Esophagus (tissue), 2 donors: ENCODE data around the gene SUMF2. TPM values are rescaled to one million over a fixed set of nuclear protein-coding genes. Genes with fewer than 3 reads are reported as not detected.

Experiments used
- H3K27ac ChIP-seq, 2 donors: one replicate each; pipeline ENCODE4 v1.5.1; 2013; ENCODE audit warnings: low read depth in 2 of 2, mild to moderate bottlenecking in 2 of 2, inconsistent platforms in 1 of 2, low read length in 1 of 2, moderate library complexity in 1 of 2
- H3K27me3 ChIP-seq, 2 donors: one replicate each; pipeline ENCODE4 v1.6.1; 2013; ENCODE audit warnings: low read length in 2 of 2, control low read depth in 1 of 2, mild to moderate bottlenecking in 1 of 2; ENCODE audit not compliant: insufficient read depth in 2 of 2, control insufficient read depth in 1 of 2
- H3K36me3 ChIP-seq, 2 donors: one replicate each; pipeline ENCODE4 v1.6.1; 2013; ENCODE audit warnings: low read length in 1 of 2; ENCODE audit not compliant: control insufficient read depth in 2 of 2, insufficient read depth in 2 of 2
- H3K4me1 ChIP-seq, 2 donors: one replicate each; pipeline ENCODE4 v1.6.1; 2013; ENCODE audit warnings: low read length in 1 of 2; ENCODE audit not compliant: control insufficient read depth in 2 of 2, insufficient read depth in 2 of 2
- H3K4me3 ChIP-seq, 2 donors: one replicate each; pipeline ENCODE4 v1.5.1; 2013; ENCODE audit warnings: low read length in 2 of 2, mild to moderate bottlenecking in 2 of 2, low read depth in 1 of 2, moderate library complexity in 1 of 2
- H3K9me3 ChIP-seq, 2 donors: one replicate each; pipeline ENCODE4 v1.6.1; 2013; ENCODE audit warnings: mild to moderate bottlenecking in 2 of 2, low read depth in 1 of 2, low read length in 1 of 2, moderate library complexity in 1 of 2; ENCODE audit not compliant: control insufficient read depth in 2 of 2, insufficient read depth in 1 of 2
- WGBS, 2 donors: extraction: QIAGEN DNeasy Blood & Tissue Kit; methylation state at CpG; one replicate each; pipeline ENCODE4 v1.1.7; 2013; 5-methylcytosine and 5-hydroxymethylcytosine counted together
- polyA plus RNA-seq, 2 donors: library from polyadenylated mRNA; stranded (reverse); fragments of 200-250 nt; gene quantifications; one replicate each; pipeline ENCODE4 v1.2.3, GENCODE V29; 2013
- donor health status: healthy with polysubstance abuse.
- donor health status: Bipolar disorder and iron deficiency.

Gene SUMF2
- polyA plus RNA-seq, 2 donors, result 43.3 to 64.1 TPM

GRCh38 chr7:56121440-56121839 lies 57.4 kb downstream of the SUMF2 start:
- H3K36me3 ChIP-seq, result no peaks in the 10 kb centered on the region
- peaks cover 0 to 2% of the 10 kb centered on the region in 2 donors for H3K4me1 ChIP-seq
- no peaks in the 10 kb centered on the region for H3K27me3 ChIP-seq
- H3K4me3 ChIP-seq, result no peak overlapping the region
- H3K27ac ChIP-seq, result no peak overlapping the region
- H3K9me3 ChIP-seq, result no peaks in the 10 kb centered on the region
- WGBS, 2 donors, result 87 to 90% methylated on average over 6 of the region's 6 CpGs

- Histone ChIP-seq H3K27ac (no peak overlapping the region), H3K4me3 (no peak overlapping the region), H3K27me3 (no peaks in the 10 kb centered on the region), H3K4me1 (peaks cover 0 to 2% of the 10 kb centered on the region in 2 donors), H3K9me3 (no peaks in the 10 kb centered on the region), H3K36me3 (no peaks in the 10 kb centered on the region)
- WGBS, 2 donors, result 70 to 75% methylated on average over 6 of the region's 6 CpGs
Observed at GRCh38 chr7:56124981-56125380, 60.9 kb downstream of the SUMF2 start.

DNA sequence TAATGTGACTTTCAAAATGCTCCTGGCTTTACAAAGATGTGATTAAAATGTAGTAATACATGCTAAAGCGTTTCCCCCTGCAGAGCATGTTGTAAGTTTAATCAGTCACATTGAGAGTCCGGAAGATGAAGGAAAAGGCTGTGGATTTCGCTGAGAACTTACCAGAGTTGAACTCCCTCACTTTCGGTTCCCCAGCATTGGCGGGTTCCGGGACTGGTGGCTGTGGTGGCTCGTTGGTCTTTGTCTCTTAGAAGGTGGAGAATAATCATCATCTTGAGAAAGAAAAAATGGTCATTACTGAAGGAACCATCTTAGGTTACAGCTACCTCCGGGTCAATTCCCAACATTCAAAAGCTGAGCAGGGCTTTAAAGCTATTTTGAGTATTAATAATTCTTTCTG lies 61.7 kb downstream of the SUMF2 start:
- H3K27me3 ChIP-seq, result no peaks in the 10 kb centered on the region
- peaks cover 0 to 2% of the 10 kb centered on the region in 2 donors for H3K4me1 ChIP-seq
- no peak overlapping the region for H3K27ac ChIP-seq
- H3K4me3 ChIP-seq, result no peak overlapping the region
- 65 to 67% methylated on average over 8 of the region's 8 CpGs for WGBS, 2 donors
- no peaks in the 10 kb centered on the region for H3K36me3 ChIP-seq
- no peaks in the 10 kb centered on the region for H3K9me3 ChIP-seq

- 73 to 76% methylated on average over 7 of the region's 7 CpGs for WGBS, 2 donors
- peaks cover 0 to 2% of the 10 kb centered on the region in 2 donors for H3K4me1 ChIP-seq
- H3K4me3 ChIP-seq, result no peak overlapping the region
- no peaks in the 10 kb centered on the region for H3K36me3 ChIP-seq
- no peaks in the 10 kb centered on the region for H3K9me3 ChIP-seq
- no peaks in the 10 kb centered on the region for H3K27me3 ChIP-seq
- no peak overlapping the region for H3K27ac ChIP-seq
Observed at GRCh38 chr7:56127241-56127975, 63.3 kb downstream of the SUMF2 start.

Other genes with a start within 250 kb of the SUMF2 start
- gene SEPTIN14, start 201.5 kb upstream of the SUMF2 start, polyA plus RNA-seq, result not detected
- gene ZNF713, start 176.8 kb upstream of the SUMF2 start, polyA plus RNA-seq, result under 1 TPM; 0.69 to 0.75 TPM
- gene MRPS17, start 112.4 kb upstream of the SUMF2 start, polyA plus RNA-seq, result 10 to 100 TPM in 1 of 2 donors, 1 to 10 TPM in 1; 9.8 to 12.7 TPM
- gene NIPSNAP2, start 99.7 kb upstream of the SUMF2 start, polyA plus RNA-seq, result 10 to 100 TPM; 15.6 to 21.6 TPM
- gene PSPH, start 12.8 kb upstream of the SUMF2 start, polyA plus RNA-seq, result 1 to 10 TPM; 6.6 to 8.6 TPM
- gene CCT6A, start 12.5 kb upstream of the SUMF2 start, polyA plus RNA-seq, result 100 to 1,000 TPM; 133 to 157 TPM
- 1 to 10 TPM; 1.1 to 1.3 TPM for gene PHKG1, start 28.7 kb downstream of the SUMF2 start, polyA plus RNA-seq
- 100 to 1,000 TPM; 148 to 438 TPM for gene CHCHD2, start 42.2 kb downstream of the SUMF2 start, polyA plus RNA-seq
- under 1 TPM; 0.67 to 0.69 TPM for gene NUPR2, start 52.1 kb downstream of the SUMF2 start, polyA plus RNA-seq